GM12864 (cell line): ENCODE measurements around the gene LTBP2.

ENCODE experiments used
- DNase-seq: peaks from one replicate; pipeline ENCODE4 v3.0.0-alpha.2; 2011; ENCODE audit warnings: low read depth
- H3K4me3 ChIP-seq: 2 replicates; pipeline ENCODE4 v1.5.1; 2011; ENCODE audit warnings: mild to moderate bottlenecking, low read depth, low read length, control low read depth
- TF ChIP-seq, protein P1 (sequence below): IDR thresholded peaks from 2 replicates; pipeline ENCODE4 v1.5.1; 2011; ENCODE audit warnings: low read depth, mild to moderate bottlenecking, moderate library complexity, low read length, control low read depth, inconsistent platforms; ENCODE audit errors: missing control alignments

Gene LTBP2

DNA sequence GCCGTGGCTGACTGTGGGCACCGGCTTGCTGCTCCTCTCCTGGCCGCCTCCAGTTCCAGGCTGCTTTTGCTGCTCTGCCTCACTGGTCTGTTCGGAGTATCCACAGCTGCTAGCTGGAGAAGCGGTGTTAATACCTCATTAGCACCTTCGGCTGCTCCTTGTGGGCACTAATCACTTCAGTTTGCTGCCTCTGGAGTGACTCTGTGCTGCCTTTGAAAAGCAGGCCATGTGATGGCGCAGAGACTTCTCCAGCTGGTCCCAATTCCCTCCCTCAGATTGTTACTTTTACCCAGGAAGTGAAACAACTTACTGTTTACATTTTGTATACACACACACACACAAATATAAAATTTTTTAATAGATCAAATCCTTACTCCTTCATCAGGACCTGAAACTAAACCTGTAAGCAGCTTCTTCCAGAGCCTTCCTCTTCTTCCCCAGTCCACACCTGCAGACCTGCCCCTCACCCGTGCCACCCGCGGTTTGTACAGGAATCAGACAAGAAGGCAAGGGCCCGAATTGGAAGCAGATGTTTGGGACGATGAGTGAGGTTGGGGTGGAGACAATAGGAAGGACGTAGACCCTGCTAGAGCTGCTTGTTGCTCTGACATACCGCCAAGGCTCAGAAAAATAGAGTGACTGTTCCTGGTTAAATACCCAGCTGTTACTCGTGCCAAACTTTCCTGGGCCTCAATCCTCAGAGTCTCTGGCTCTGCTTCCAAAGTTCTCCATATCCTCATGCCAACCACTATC, 41.5 kb upstream of the LTBP2 start:
- no peak overlapping the region for H3K4me3 ChIP-seq
- TF ChIP-seq, protein P1, sequence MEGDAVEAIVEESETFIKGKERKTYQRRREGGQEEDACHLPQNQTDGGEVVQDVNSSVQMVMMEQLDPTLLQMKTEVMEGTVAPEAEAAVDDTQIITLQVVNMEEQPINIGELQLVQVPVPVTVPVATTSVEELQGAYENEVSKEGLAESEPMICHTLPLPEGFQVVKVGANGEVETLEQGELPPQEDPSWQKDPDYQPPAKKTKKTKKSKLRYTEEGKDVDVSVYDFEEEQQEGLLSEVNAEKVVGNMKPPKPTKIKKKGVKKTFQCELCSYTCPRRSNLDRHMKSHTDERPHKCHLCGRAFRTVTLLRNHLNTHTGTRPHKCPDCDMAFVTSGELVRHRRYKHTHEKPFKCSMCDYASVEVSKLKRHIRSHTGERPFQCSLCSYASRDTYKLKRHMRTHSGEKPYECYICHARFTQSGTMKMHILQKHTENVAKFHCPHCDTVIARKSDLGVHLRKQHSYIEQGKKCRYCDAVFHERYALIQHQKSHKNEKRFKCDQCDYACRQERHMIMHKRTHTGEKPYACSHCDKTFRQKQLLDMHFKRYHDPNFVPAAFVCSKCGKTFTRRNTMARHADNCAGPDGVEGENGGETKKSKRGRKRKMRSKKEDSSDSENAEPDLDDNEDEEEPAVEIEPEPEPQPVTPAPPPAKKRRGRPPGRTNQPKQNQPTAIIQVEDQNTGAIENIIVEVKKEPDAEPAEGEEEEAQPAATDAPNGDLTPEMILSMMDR, result no peak
- no peak for DNase-seq

DNA sequence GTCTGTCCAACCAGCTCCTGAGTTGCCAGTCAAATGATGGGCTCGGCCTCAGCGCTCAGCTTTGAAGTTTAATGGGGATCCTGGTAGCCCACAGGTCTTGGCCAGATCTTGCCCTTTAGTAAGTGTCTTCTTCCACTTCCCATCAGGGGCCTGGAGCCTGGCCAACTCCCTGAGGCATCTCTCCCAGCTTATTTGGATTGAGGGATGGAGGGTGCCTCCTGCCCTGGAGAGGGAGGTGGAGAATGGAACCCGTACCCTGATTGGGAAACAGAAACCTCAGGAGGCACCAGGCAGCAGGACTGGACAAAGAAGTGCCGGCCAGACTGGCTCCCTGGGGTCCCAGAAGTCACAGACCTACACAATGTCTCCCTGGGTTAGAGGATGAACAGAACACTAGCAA, 40.5 kb upstream of the LTBP2 start:
- no peak for DNase-seq
- TF ChIP-seq, protein P1, result no peak
- no peak overlapping the region for H3K4me3 ChIP-seq

DNA sequence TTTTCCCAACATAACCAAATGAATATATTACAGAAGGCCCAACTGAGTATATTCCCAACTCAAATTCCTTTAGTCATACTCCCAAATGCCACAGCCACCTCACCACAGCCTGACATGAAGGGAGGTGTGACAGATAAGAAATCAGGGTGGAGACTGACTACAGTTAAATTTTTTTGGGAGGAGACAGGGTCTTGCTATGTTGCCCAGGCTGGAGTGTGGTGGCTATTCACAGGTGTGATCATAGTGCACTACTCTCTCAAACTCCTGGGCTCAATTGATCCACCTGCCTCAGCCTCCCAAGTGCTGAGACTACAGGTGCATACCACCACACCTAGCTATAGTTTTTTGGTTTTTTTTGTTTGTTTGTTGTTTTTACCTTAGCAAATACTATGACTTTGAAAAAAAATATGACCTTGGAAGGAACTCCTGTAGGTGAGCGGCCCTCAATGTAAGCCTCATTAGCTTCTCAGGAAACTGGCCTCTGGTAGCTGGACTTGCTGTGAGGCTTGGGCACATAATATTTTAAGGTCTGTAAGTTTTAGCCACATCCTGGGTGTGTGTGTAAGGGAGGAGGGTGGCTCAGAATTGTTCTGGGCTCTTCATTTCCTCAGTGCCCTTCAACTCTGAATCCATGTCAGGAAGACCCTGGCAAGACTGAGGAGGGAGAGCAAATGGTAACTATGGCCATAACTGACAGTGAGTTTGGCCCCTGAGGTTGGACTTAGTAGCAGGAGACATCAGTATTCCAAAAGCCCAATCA, 39.1 kb upstream of the LTBP2 start:
- no peak overlapping the region for H3K4me3 ChIP-seq
- TF ChIP-seq, protein P1, result no peak
- no peak for DNase-seq

DNA sequence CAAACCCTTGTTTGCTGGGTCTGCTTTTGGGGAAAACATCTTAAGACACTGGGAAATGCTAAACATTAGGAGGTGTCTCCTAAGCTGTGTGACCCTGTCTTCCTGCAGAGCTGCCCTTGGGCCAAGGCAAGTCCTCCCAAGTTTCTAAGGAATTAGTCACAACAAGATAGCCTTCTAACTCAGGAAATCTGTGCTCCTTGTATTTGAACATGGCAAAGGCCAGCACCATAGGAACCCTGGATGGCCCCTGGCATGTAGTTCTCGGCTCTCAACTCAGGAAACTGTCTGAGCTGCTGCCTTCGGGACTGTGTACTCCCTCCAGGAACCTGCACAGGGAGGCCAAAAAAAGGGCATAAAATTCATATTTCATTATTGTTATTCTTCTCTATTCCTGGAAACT, 37.6 kb upstream of the LTBP2 start:
- TF ChIP-seq, protein P1, result no peak
- DNase-seq, result no peak
- no peak overlapping the region for H3K4me3 ChIP-seq

DNA sequence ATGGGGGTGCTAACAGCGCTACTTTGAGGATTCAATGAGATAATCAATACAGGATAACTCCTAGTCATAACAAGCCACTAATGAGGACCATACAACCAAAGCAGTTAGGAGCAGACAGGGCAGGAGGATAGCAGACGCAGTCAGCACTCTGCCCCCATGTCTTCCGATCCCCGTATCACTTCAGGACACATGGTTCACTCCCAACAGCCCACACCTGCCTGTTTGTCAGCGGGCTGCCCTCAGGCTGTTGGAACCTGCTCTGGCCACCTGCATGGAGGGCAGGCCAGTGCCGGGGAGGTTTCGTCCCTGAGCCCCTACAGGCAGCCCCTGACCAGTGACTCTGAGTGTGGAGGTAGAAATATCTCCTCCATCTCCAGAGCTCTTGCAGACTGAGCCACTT, 37.1 kb upstream of the LTBP2 start:
- TF ChIP-seq, protein P1, result no peak
- H3K4me3 ChIP-seq, result no peak overlapping the region
- no peak for DNase-seq

DNA sequence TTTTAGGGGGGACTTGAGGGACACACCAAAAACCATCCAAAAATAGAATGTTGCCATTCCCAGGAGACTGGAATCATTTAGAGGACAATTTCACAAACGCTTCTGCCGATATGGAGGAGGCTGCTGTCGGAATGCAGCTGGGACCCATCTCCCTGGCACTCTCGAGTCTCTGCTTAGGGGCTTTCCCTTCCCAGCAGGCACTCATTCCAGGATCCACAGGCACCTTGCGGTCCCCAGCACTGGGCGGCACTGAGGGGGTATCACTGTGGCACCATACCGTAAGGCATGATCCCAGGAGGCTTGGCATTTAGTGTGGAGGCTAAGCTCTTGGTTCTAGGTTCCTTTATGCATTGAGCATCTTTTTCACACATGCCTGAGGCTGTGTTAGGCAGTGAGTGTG, 36.6 kb upstream of the LTBP2 start:
- no peak overlapping the region for H3K4me3 ChIP-seq
- TF ChIP-seq, protein P1, result no peak
- DNase-seq, result no peak
